Cardiac septum (tissue), 1 donor: ENCODE results near the gene GPC3. TPM values are rescaled to one million over a fixed set of nuclear protein-coding genes. Genes with fewer than 3 reads are reported as not detected.

Source experiments
- DNase-seq: peaks from one replicate; pipeline ENCODE4 v3.0.0-alpha.2; 2020; ENCODE audit warnings: low spot score
- intact Hi-C: fragments of 100-400 bp; cut with DNase I; formaldehyde crosslinking; loops from one replicate; pipeline ENCODE4 v1.14.0; 2022
- total RNA-seq: library from RNA; stranded (reverse); fragmentation: NEBNext Ultra II Directional; extraction: Animal tissue kit (Norgen Biotek cat#: 25700); gene quantifications from one replicate; pipeline ENCODE4 v1.2.1, GENCODE V29; 2021
- donor health status: DM: no; HTN: no; CAD: no.

The GPC3 gene
- total RNA-seq, 1 donor from 2014 or later: 1.6 TPM

- DNase-seq: no peak
- intact Hi-C loops: no loop called here
Observed at GRCh38 chrX:133939655-133940302, 45.6 kb downstream of the GPC3 start.

- DNase-seq: no peak
- intact Hi-C loops: no loop called here
Observed at GRCh38 chrX:133938530-133938929, 46.9 kb downstream of the GPC3 start.

- no peak for DNase-seq
- intact Hi-C loops: no loop called here
Observed at GRCh38 chrX:133937022-133937421, 48.4 kb downstream of the GPC3 start.

GRCh38 chrX:133935076-133935475 lies 50.3 kb downstream of the GPC3 start:
- intact Hi-C loops: no loop called here
- DNase-seq: no peak

- no peak for DNase-seq
- intact Hi-C loops: no loop called here
Observed at GRCh38 chrX:133933316-133933715, 52.1 kb downstream of the GPC3 start.

GRCh38 chrX:133929836-133930464 lies 55.4 kb downstream of the GPC3 start:
- DNase-seq: no peak
- intact Hi-C loops: no loop called here

- no peak for DNase-seq
- intact Hi-C loops: no loop called here
Observed at GRCh38 chrX:133928365-133928764, 57.0 kb downstream of the GPC3 start.

- intact Hi-C loops: no loop called here
Observed at GRCh38 chrX:133926809-133927208, 58.6 kb downstream of the GPC3 start.

GRCh38 chrX:133926099-133926498 lies 59.3 kb downstream of the GPC3 start:
- no peak for DNase-seq
- intact Hi-C loops: no loop called here

More at GRCh38 chrX:133926809-133927208, 58.6 kb downstream of the GPC3 start:
- DNase-seq: no peak

GRCh38 chrX:133924548-133924947 lies 60.8 kb downstream of the GPC3 start:
- DNase-seq: no peak
- intact Hi-C loops: loop anchor here (5.0 kb wide), 1 partner anchor 132 kb away; no protein-coding TSS in a partner anchor

- no peak for DNase-seq
- intact Hi-C loops: loop anchor here (5.0 kb wide), 1 partner anchor 131 kb away; no protein-coding TSS in a partner anchor
Observed at GRCh38 chrX:133923548-133923947, 61.8 kb downstream of the GPC3 start.

- DNase-seq: no peak
- intact Hi-C loops: loop anchor here (5.0 kb wide), 1 partner anchor 131 kb away; no protein-coding TSS in a partner anchor
Observed at GRCh38 chrX:133923113-133923512, 62.3 kb downstream of the GPC3 start.

GRCh38 chrX:133922390-133922771 lies 63.0 kb downstream of the GPC3 start:
- intact Hi-C loops: loop anchor here (5.0 kb wide), 1 partner anchor 130 kb away; no protein-coding TSS in a partner anchor
- no peak for DNase-seq

- intact Hi-C loops: loop anchor here (5.0 kb wide), 1 partner anchor 130 kb away; no protein-coding TSS in a partner anchor
- DNase-seq: no peak
Observed at GRCh38 chrX:133921764-133922389, 63.5 kb downstream of the GPC3 start.

GRCh38 chrX:133921086-133921485 lies 64.3 kb downstream of the GPC3 start:
- intact Hi-C loops: loop anchor here (5.0 kb wide), 1 partner anchor 129 kb away; no protein-coding TSS in a partner anchor
- no peak for DNase-seq

- intact Hi-C loops: no loop called here
- no peak for DNase-seq
Observed at GRCh38 chrX:133918361-133918771, 67.0 kb downstream of the GPC3 start.

- no peak for DNase-seq
- intact Hi-C loops: no loop called here
Observed at GRCh38 chrX:133916984-133917722, 68.2 kb downstream of the GPC3 start.

GRCh38 chrX:133913658-133914388 lies 71.6 kb downstream of the GPC3 start:
- intact Hi-C loops: no loop called here
- DNase-seq: no peak

- DNase-seq: no peak
- intact Hi-C loops: no loop called here
Observed at GRCh38 chrX:133913009-133913408, 72.4 kb downstream of the GPC3 start.
